CD4-positive, alpha-beta T cell (primary cell): ENCODE data around the gene CPSF4L. TPM values are rescaled to one million over a fixed set of nuclear protein-coding genes. Genes with fewer than 3 reads are reported as not detected.
A peak's percentile ranks its signal among the peaks of the same experiment; 100 is the strongest.
"Not testable (repeated sequence)": the region's sequence is repeated elsewhere in the genome, so short reads cannot be mapped to it uniquely, and the experiment has no call there.

ENCODE experiments used
- ATAC-seq: fragments of 200-7000 bp; cut with Tn5 transposase; one replicate; pipeline ENCODE4 v1.10.0; 2022; ENCODE audit warnings: mild to moderate bottlenecking; ENCODE audit not compliant: poor library complexity
- CTCF ChIA-PET: fragments of 350-600 bp; sonication (Branson Sonifier 250); formaldehyde crosslinking; loops from one replicate; lab custom pipeline; 2021; ENCODE audit warnings: antibody characterized with exemption, inconsistent platforms; lab: Charles Lee
- POLR2A ChIA-PET: fragments of 350-600 bp; sonication (Branson Sonifier 250); formaldehyde crosslinking; loops from one replicate; lab custom pipeline; 2021; ENCODE audit warnings: antibody characterized with exemption, inconsistent platforms; lab: Charles Lee
- DNase-seq, 14 experiments: peaks; one replicate each; pipeline ENCODE4 v3.0.0-alpha.2; 2013 to 2020; ENCODE audit warnings: mixed read lengths in 2 of 14
- H3K27ac ChIP-seq, 2 donors: one replicate each; pipeline versions ENCODE4 v1.5.1 to v1.7.0; 2013; ENCODE audit warnings: low read length in 2 of 2, low read depth in 1 of 2, mild to moderate bottlenecking in 1 of 2
- H3K27me3 ChIP-seq, 2 experiments: 1 replicate in 1 of 2; 2 replicates in 1 of 2; pipeline versions ENCODE4 v1.6.1 to v1.7.0; 2013; ENCODE audit warnings: low read length in 2 of 2, control low read depth in 1 of 2, mild to moderate bottlenecking in 1 of 2, moderate library complexity in 1 of 2; ENCODE audit not compliant: insufficient read depth in 2 of 2, control insufficient read depth in 1 of 2
- H3K36me3 ChIP-seq: one replicate; pipeline ENCODE4 v1.6.1; 2013; ENCODE audit warnings: low read length, control low read depth; ENCODE audit not compliant: insufficient read depth
- H3K4me1 ChIP-seq: one replicate; pipeline ENCODE4 v1.6.1; 2013; ENCODE audit warnings: low read length, control low read depth; ENCODE audit not compliant: insufficient read depth
- H3K4me3 ChIP-seq: one replicate; pipeline ENCODE4 v1.5.1; 2013; ENCODE audit warnings: mild to moderate bottlenecking, low read length, moderate library complexity
- H3K9me3 ChIP-seq, 2 experiments: 1 replicate in 1 of 2; 2 replicates in 1 of 2; pipeline versions ENCODE4 v1.6.1 to v1.7.0; 2013; ENCODE audit warnings: low read length in 2 of 2, mild to moderate bottlenecking in 2 of 2, control low read depth in 1 of 2, moderate library complexity in 1 of 2; ENCODE audit not compliant: control insufficient read depth in 1 of 2, insufficient read depth in 1 of 2
- H3K27ac Mint-ChIP-seq: one replicate; pipeline ENCODE4 v1.8.0; 2020; ENCODE audit warnings: mixed read lengths
- H3K27me3 Mint-ChIP-seq: one replicate; pipeline ENCODE4 v1.8.0; 2021; ENCODE audit warnings: mixed read lengths
- H3K36me3 Mint-ChIP-seq: one replicate; pipeline ENCODE4 v1.8.0; 2021; ENCODE audit warnings: low read depth, mixed read lengths
- H3K4me1 Mint-ChIP-seq: one replicate; pipeline ENCODE4 v1.8.0; 2021; ENCODE audit warnings: low read depth, mixed read lengths
- H3K4me3 Mint-ChIP-seq: one replicate; pipeline ENCODE4 v1.8.0; 2020; ENCODE audit warnings: mild to moderate bottlenecking, mixed read lengths
- H3K9me3 Mint-ChIP-seq: one replicate; pipeline ENCODE4 v1.8.0; 2020; ENCODE audit warnings: mixed read lengths
- intact Hi-C, 2 experiments: fragments of 100-400 bp; cut with DNase I in 1 of 2; cut with micrococcal nuclease in 1 of 2; formaldehyde crosslinking; loops; one replicate each; pipeline versions ENCODE4 v1.15.1 to v1.9.0; 2023 to 2025; cut with DNase I, micrococcal nuclease
- polyA plus RNA-seq, 2 donors: library from polyadenylated mRNA; unstranded; fragments of 120-200 nt; gene quantifications; one replicate each; pipeline ENCODE4 v1.2.1, GENCODE V29; 2013
- total RNA-seq, 174 experiments: library from RNA in 2 of 174; stranded (reverse) in 2 of 174; gene quantifications; one replicate each; pipeline ENCODE4 v1.2.3 and lab custom pipeline; 2021 to 2026
- TF ChIP-seq, protein P1 (sequence below): fragments of 200-600 bp; IDR thresholded peaks from one replicate; pipeline ENCODE4 v1.8.0; 2022; ENCODE audit warnings: antibody characterized with exemption, mild to moderate bottlenecking

Gene CPSF4L
- total RNA-seq = not detected
- not detected for polyA plus RNA-seq (2013, experiment 1 of 2)
- polyA plus RNA-seq (2013, experiment 2 of 2) = not detected
- 0 to 0.20 (median 0) reads per million in 172 experiments for total RNA-seq (lab: John Stamatoyannopoulos, UW)

GRCh38 chr17:73261617-73261951 lies at the start of gene CPSF4L:
Gene CPSF4L, minus strand, starts transcription at chr17:73261880. Its CDS starts 62 bp downstream, at chr17:73261818.
- Histone ChIP-seq H3K36me3 (no peaks in the 10 kb centered on the region), H3K4me1 (no peaks in the 10 kb centered on the region), H3K9me3 (no peaks in the 10 kb centered on the region), H3K27ac (no peak within 1 kb of the TSS), H3K4me3 (no peak within 1 kb of the TSS), H3K27me3 (no peaks in the 10 kb centered on the region)
- Mint-ChIP-seq H3K27ac (no peak within 1 kb of the TSS), H3K4me3 (no peak within 1 kb of the TSS), H3K27me3 (no peaks in the 10 kb centered on the region), H3K9me3 (no peaks in the 10 kb centered on the region), H3K4me1 (no peaks in the 10 kb centered on the region), H3K36me3 (no peaks in the 10 kb centered on the region)
- POLR2A ChIA-PET = no interaction called here
- intact Hi-C loops = no loop called here
- DNase-seq = no peak
- TF ChIP-seq, protein P1, sequence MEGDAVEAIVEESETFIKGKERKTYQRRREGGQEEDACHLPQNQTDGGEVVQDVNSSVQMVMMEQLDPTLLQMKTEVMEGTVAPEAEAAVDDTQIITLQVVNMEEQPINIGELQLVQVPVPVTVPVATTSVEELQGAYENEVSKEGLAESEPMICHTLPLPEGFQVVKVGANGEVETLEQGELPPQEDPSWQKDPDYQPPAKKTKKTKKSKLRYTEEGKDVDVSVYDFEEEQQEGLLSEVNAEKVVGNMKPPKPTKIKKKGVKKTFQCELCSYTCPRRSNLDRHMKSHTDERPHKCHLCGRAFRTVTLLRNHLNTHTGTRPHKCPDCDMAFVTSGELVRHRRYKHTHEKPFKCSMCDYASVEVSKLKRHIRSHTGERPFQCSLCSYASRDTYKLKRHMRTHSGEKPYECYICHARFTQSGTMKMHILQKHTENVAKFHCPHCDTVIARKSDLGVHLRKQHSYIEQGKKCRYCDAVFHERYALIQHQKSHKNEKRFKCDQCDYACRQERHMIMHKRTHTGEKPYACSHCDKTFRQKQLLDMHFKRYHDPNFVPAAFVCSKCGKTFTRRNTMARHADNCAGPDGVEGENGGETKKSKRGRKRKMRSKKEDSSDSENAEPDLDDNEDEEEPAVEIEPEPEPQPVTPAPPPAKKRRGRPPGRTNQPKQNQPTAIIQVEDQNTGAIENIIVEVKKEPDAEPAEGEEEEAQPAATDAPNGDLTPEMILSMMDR = no peak
- ATAC-seq = no peak
- CTCF ChIA-PET = no interaction called here

DNA sequence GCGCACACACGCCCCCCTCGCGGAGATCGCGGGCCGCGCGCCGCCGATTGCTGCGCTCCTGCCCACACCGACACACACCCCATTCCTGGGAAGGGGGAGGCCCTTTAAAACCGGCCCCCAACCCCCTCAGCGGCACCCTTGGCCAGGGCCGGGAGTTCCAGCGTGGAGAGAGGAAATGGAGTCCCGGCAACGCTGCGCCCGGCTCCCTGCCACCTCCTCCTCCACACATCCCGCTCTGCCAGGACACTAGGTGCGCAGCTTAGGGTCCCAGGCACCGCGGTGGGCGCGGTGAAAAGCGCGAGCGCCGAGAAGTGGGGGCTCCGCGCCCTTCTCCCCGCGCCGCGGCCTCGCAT lies 49.7 kb upstream of the CPSF4L start:
- ChIA-PET POLR2A (interaction anchor here (0.7 to 1.6 kb wide), 4 partner anchors 10 to 584 kb away, joined by 3 to 9 read pairs (median 4); a partner anchor contains a TSS), CTCF (interaction anchor here (1.0 to 1.9 kb wide), 4 partner anchors 9 to 120 kb away, joined by 3 to 4 read pairs (median 4); no protein-coding TSS in a partner anchor)
- Histone ChIP-seq H3K27me3 (no peaks in the 10 kb centered on the region), H3K27ac (no peak overlapping the region), H3K9me3 (no peaks in the 10 kb centered on the region), H3K4me1 (peaks cover 30% of the 10 kb centered on the region), H3K4me3 (peak overlapping the region; percentile 62), H3K36me3 (no peaks in the 10 kb centered on the region)
- ATAC-seq (peak; percentile 4), DNase-seq (peak in 4 of 14 experiments; percentile 3 to 38 (median 20))
- Mint-ChIP-seq H3K27ac (no peak overlapping the region), H3K4me1 (peaks cover 8% of the 10 kb centered on the region), H3K4me3 (peak overlapping the region; percentile 92), H3K9me3 (no peaks in the 10 kb centered on the region), H3K36me3 (no peaks in the 10 kb centered on the region), H3K27me3 (no peaks in the 10 kb centered on the region)
- intact Hi-C loops = loop anchor here (2.0 to 10.0 kb wide), 3 partner anchors 79 to 121 kb away; partner anchors contain the start of gene COG1 (in 1 of the 2)
- TF ChIP-seq, protein P1 = no peak

DNA sequence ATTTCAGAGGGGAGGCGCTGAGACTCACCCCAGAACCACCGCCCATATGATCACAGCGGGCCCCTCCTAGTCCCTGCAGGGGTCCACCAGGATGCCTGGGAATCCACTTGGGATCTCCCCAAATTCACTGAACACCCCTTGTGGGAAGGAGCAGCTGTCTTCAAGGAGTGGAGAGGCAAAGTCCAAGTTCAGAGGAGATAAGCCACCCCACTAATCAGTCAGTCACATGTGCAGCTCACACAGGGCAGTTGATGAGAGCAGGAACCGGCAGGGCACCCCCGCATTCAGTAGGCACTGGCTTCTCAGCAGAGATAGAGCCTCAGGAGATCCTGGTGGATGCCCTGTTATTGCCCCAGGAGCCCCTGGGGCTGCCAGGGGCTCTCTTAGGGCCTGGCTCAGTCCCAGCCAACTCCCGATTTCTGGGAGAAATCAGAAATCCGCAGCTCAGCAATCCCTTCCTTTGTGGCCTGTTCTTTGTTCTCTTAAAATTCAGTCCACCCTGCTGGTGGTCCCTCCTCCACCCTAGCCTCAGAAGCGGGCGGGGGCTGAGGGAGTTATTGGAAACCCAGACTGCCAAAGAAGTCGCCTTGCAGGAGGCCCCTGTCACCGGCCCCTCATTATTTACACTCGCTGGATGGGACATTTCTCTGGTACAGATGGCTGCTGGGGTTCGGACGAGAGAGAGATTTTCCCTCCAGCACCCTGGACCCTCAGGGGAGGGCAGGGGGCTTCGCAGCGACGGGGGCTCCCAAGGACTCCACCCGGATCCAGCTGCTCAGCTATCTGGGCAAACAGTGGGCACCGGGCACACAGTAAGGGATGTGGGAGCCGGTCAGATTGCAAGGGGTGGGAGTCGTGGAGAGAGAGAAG lies 48.3 kb upstream of the CPSF4L start:
- Mint-ChIP-seq H3K27me3 (no peaks in the 10 kb centered on the region), H3K4me1 (peaks cover 8% of the 10 kb centered on the region), H3K9me3 (no peaks in the 10 kb centered on the region), H3K36me3 (no peaks in the 10 kb centered on the region), H3K27ac (peak overlapping the region; percentile 67), H3K4me3 (peak overlapping the region; percentile 89)
- intact Hi-C loops = loop anchor here (2.0 to 10.0 kb wide), 3 partner anchors 78 to 119 kb away; partner anchors contain the start of gene COG1 (in 1 of the 2)
- H3K4me3 ChIP-seq = peak overlapping the region; percentile 62
- ChIA-PET CTCF (interaction anchor here (0.5 to 1.9 kb wide), 6 partner anchors 8 to 98 kb away, joined by 3 to 4 read pairs (median 4); no protein-coding TSS in a partner anchor), POLR2A (interaction anchor here (0.9 to 2.1 kb wide), 3 partner anchors 9 to 98 kb away, joined by 3 to 6 read pairs (median 4); a partner anchor contains a TSS)
- peaks cover 0 to 2% of the 10 kb centered on the region in 2 experiments for H3K27me3 ChIP-seq
- no peak for DNase-seq
- peaks cover 34% of the 10 kb centered on the region for H3K4me1 ChIP-seq
- H3K36me3 ChIP-seq = no peaks in the 10 kb centered on the region
- H3K9me3 ChIP-seq = no peaks in the 10 kb centered on the region
- ATAC-seq = no peak
- TF ChIP-seq, protein P1 = no peak
- no peak overlapping the region for H3K27ac ChIP-seq

- H3K36me3 ChIP-seq, H3K9me3 Mint-ChIP-seq, H3K4me3 ChIP-seq, CTCF ChIA-PET, intact Hi-C loops, H3K27ac Mint-ChIP-seq, ATAC-seq, H3K27me3 Mint-ChIP-seq, H3K27me3 ChIP-seq, H3K4me1 Mint-ChIP-seq, DNase-seq, H3K4me3 Mint-ChIP-seq, H3K9me3 ChIP-seq, H3K36me3 Mint-ChIP-seq, H3K27ac ChIP-seq: not testable (repeated sequence)
- H3K4me1 ChIP-seq = peaks cover 34% of the 10 kb centered on the region
- POLR2A ChIA-PET = interaction anchor here (2.1 kb wide), 1 partner anchor 76 kb away, joined by 6 read pairs; a partner anchor contains a TSS
These were observed 47.3 kb upstream of the CPSF4L start for GRCh38 chr17:73308959-73309358.
